Stimulated activated CD4-positive, alpha-beta T cell treated with anti-CD3 and anti-CD28 coated beads, Interleukin-1b, Interleukin-23, amount 100 ng/mL, for 24 hours (primary cell): ENCODE data around the gene SUSD1.
"Not testable (repeated sequence)": the region's sequence is repeated elsewhere in the genome, so short reads cannot be mapped to it uniquely, and the experiment has no call there.

Source experiments
- DNase-seq, 4 experiments: peaks; one replicate each; pipeline ENCODE4 v3.0.0-alpha.2; 2020; ENCODE audit warnings: low read depth in 4 of 4, low spot score in 1 of 4

The SUSD1 gene

GRCh38 chr9:112104401-112104800, 70.7 kb downstream of the SUSD1 start:
- no peak for DNase-seq

GRCh38 chr9:112103405-112103804, 71.7 kb downstream of the SUSD1 start:
- no peak for DNase-seq

GRCh38 chr9:112097712-112098688, 77.1 kb downstream of the SUSD1 start:
- peak; percentile 46 to 61 (median 56) for DNase-seq

GRCh38 chr9:112094948-112095681, 80.0 kb downstream of the SUSD1 start:
- no peak for DNase-seq

- no peak for DNase-seq
Measured at GRCh38 chr9:112094241-112094640, 80.9 kb downstream of the SUSD1 start.

GRCh38 chr9:112093870-112094216, 81.3 kb downstream of the SUSD1 start:
- no peak for DNase-seq

GRCh38 chr9:112093147-112093869, 81.8 kb downstream of the SUSD1 start:
- DNase-seq = no peak

GRCh38 chr9:112091810-112092209, 83.3 kb downstream of the SUSD1 start:
- no peak for DNase-seq

GRCh38 chr9:112087506-112087905, 87.6 kb downstream of the SUSD1 start:
- no peak for DNase-seq

- DNase-seq = no peak
Measured at GRCh38 chr9:112086627-112087026, 88.5 kb downstream of the SUSD1 start.

GRCh38 chr9:112084907-112085306, 90.2 kb downstream of the SUSD1 start:
- no peak for DNase-seq

GRCh38 chr9:112084334-112084733, 90.8 kb downstream of the SUSD1 start:
- no peak for DNase-seq

GRCh38 chr9:112081918-112082729, 93.0 kb downstream of the SUSD1 start:
- DNase-seq = no peak

GRCh38 chr9:112080831-112081542, 94.1 kb downstream of the SUSD1 start:
- no peak for DNase-seq

GRCh38 chr9:112078432-112078831, 96.7 kb downstream of the SUSD1 start:
- DNase-seq = no peak

GRCh38 chr9:112076814-112077213, 98.3 kb downstream of the SUSD1 start:
- DNase-seq = no peak

- DNase-seq = no peak
Measured at GRCh38 chr9:112075009-112075378, 100.1 kb downstream of the SUSD1 start.

- peak; percentile 42 to 63 (median 56) for DNase-seq
Measured at GRCh38 chr9:112074250-112075008, 100.7 kb downstream of the SUSD1 start.

GRCh38 chr9:112073639-112074173, 101.4 kb downstream of the SUSD1 start:
- not testable (repeated sequence) for DNase-seq
